Breast epithelium (tissue), 3 donors: ENCODE data around the gene MS4A4E.

Experiments
- POLR2A ChIP-seq: fragments of 450-650 bp; IDR thresholded peaks from one replicate; pipeline ENCODE4 v1.6.1; 2016; ENCODE audit warnings: antibody characterized with exemption, mild to moderate bottlenecking, moderate library complexity
- POLR2AphosphoS5 ChIP-seq, 3 donors: sonication (generic); formaldehyde crosslinking; IDR thresholded peaks; one replicate each; pipeline ENCODE4 v1.6.1; 2017; ENCODE audit warnings: antibody characterized with exemption in 3 of 3
- TF ChIP-seq, protein P1 (sequence below), 3 donors: fragments of 450-650 bp; IDR thresholded peaks; one replicate each; pipeline ENCODE4 v1.5.1; 2016 to 2017; ENCODE audit warnings: antibody characterized with exemption in 3 of 3, mild to moderate bottlenecking in 3 of 3, moderate library complexity in 3 of 3

DNA sequence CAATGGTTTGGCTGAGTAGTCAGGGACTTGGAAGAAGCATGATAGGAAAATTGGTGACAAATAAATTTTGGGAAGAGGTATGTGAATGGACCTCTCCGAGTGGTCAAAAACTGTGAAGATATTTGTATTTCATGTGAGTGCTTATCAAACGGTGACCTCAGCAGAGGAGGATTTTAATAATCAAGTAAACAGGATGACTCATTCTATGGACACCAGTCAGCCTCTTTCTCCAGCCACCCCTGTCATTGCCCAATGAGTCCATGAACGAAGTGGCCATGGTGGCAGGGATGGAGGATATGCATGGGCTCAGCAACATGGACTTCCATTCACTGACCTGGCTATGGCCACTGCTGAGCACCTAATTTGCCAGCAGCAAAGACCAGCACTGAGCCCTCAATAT is 21.2 kb downstream of the MS4A4E start:
- TF ChIP-seq, protein P1, sequence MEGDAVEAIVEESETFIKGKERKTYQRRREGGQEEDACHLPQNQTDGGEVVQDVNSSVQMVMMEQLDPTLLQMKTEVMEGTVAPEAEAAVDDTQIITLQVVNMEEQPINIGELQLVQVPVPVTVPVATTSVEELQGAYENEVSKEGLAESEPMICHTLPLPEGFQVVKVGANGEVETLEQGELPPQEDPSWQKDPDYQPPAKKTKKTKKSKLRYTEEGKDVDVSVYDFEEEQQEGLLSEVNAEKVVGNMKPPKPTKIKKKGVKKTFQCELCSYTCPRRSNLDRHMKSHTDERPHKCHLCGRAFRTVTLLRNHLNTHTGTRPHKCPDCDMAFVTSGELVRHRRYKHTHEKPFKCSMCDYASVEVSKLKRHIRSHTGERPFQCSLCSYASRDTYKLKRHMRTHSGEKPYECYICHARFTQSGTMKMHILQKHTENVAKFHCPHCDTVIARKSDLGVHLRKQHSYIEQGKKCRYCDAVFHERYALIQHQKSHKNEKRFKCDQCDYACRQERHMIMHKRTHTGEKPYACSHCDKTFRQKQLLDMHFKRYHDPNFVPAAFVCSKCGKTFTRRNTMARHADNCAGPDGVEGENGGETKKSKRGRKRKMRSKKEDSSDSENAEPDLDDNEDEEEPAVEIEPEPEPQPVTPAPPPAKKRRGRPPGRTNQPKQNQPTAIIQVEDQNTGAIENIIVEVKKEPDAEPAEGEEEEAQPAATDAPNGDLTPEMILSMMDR (IDR thresholded peaks at IDR 0.05) = no peak
- no peak for TF ChIP-seq POLR2A
- no peak for TF ChIP-seq POLR2AphosphoS5 (IDR thresholded peaks at IDR 0.05)
